ENCODE measurements around the gene RXRA. TPM values are rescaled to one million over a fixed set of nuclear protein-coding genes. Genes with fewer than 3 reads are reported as not detected.
A peak's percentile ranks its signal among the peaks of the same experiment; 100 is the strongest.

Gene RXRA
- total RNA-seq, 1 experiment from 2014 or later = 29.9 TPM

- no peak overlapping the region for H3K18ac ChIP-seq (ENCODE audit: insufficient read length, low read depth, low read length)
- H2BK5ac ChIP-seq (ENCODE audit: insufficient read length, low read length) = no peak overlapping the region
- no peaks in the 10 kb centered on the region for H4K20me1 ChIP-seq (ENCODE audit: control insufficient read depth, insufficient read depth, insufficient read length)
- H3K79me2 ChIP-seq (ENCODE audit: insufficient read depth, low read length) = peaks cover 4% of the 10 kb centered on the region; the same call in 1 of the 2 replicates
- no peak overlapping the region for H3K9ac ChIP-seq (ENCODE audit: extremely low read depth, insufficient read length, low read length)
- no CpG with 5 or more reads among the region's 10 CpGs for WGBS (ENCODE audit: extremely low coverage, insufficient read length, low lambda C conversion rate)
- H4K91ac ChIP-seq (ENCODE audit: insufficient read length, low read depth, low read length) = no peak overlapping the region
- H3K56ac ChIP-seq (ENCODE audit: insufficient read length, low read depth, low read length) = no peak overlapping the region
- Mint-ChIP-seq H3K27ac (peak overlapping the region in 2 of 3 experiments; percentile 53 to 82; a peak in 2 of 7 replicates), H3K4me3 (peak overlapping the region; percentile 65 to 78), H3K27me3 (ENCODE audit: low read depth) (peaks cover 7% of the 10 kb centered on the region), H3K4me1 (peaks cover 36 to 59% of the 10 kb centered on the region in 2 experiments), H3K9me3 (no peaks in the 10 kb centered on the region), H3K36me3 (ENCODE audit: insufficient read depth in 1 of 3, low read depth in 3 of 3) (no peaks in the 10 kb centered on the region)
- no peaks in the 10 kb centered on the region for H3K27me3 ChIP-seq (ENCODE audit: insufficient read depth, low read length)
- no peaks in the 10 kb centered on the region for H3K4me1 ChIP-seq (ENCODE audit: insufficient read depth, low read length)
- no peak overlapping the region for H3K23ac ChIP-seq (ENCODE audit: insufficient read length, low read depth, low read length)
- H3K4me2 ChIP-seq (ENCODE audit: insufficient read depth, insufficient read length, low read length) = no peak overlapping the region
- H3K79me1 ChIP-seq (ENCODE audit: insufficient read depth, low read depth, low read length, poor library complexity, severe bottlenecking) = peaks cover 3% of the 10 kb centered on the region
- no peak for TF ChIP-seq CTCF (conservative IDR thresholded peaks at IDR 0.05)
- H2AK5ac ChIP-seq (ENCODE audit: insufficient read length, low read length) = no peak overlapping the region
- H3K27ac ChIP-seq (ENCODE audit: insufficient read length, low read depth, low read length) = no peak overlapping the region
- no peak overlapping the region for H3T11ph ChIP-seq (ENCODE audit: low read length)
- H2BK12ac ChIP-seq (ENCODE audit: insufficient read length, low read depth, low read length) = no peak overlapping the region
- no peak overlapping the region for H3K14ac ChIP-seq (ENCODE audit: insufficient read depth, low read length)
- H2BK15ac ChIP-seq (ENCODE audit: low read depth, low read length) = no peak overlapping the region
- H3K23me2 ChIP-seq (ENCODE audit: insufficient read length, low read depth, low read length, poor library complexity, severe bottlenecking) = peaks cover 7% of the 10 kb centered on the region
- no peak for DNase-seq
- no peak overlapping the region for H2BK120ac ChIP-seq (ENCODE audit: low read depth, low read length, poor library complexity, severe bottlenecking)
- H3K4ac ChIP-seq (ENCODE audit: low read depth, low read length) = no peak overlapping the region
- H4K5ac ChIP-seq (ENCODE audit: insufficient read length, low read depth, low read length) = no peak overlapping the region
- H3K9me3 ChIP-seq (ENCODE audit: control insufficient read depth, low read depth, low read length) = no peaks in the 10 kb centered on the region
- no peak overlapping the region for H4K8ac ChIP-seq (replicated peaks; ENCODE audit: insufficient read length, low read depth, low read length)
- H2AFZ ChIP-seq (ENCODE audit: low read length) = no peak overlapping the region
- H2BK20ac ChIP-seq (ENCODE audit: low read depth, low read length, poor library complexity, severe bottlenecking) = no peak overlapping the region
Observed at GRCh38 chr9:134327671-134328231, 1.5 kb downstream of the RXRA start.
